ENCODE measurements around the gene HRK. TPM values are rescaled to one million over a fixed set of nuclear protein-coding genes. Genes with fewer than 3 reads are reported as not detected.

Gene HRK
- total and polyA plus RNA-seq, 2 of the 8 experiments (the other 6 are each of a cell fraction or from before 2014, with no cell fraction given) = 1.6 to 2.7 TPM

- no peak for TF ChIP-seq POU5F1 (IDR thresholded peaks at IDR 0.05; ENCODE audit: low read depth, low read length)
- no peak for TF ChIP-seq ASH2L (IDR thresholded peaks at IDR 0.05; ENCODE audit: low read length)
- TF ChIP-seq RXRA (IDR thresholded peaks at IDR 0.05; ENCODE audit: insufficient read depth, low read depth, low read length) = no peak
Measured at GRCh38 chr12:116855744-116856470, 25.3 kb downstream of the HRK start (continued).
